Astrocyte of the spinal cord (primary cell): ENCODE data around the gene P2RX7.
"Not testable (repeated sequence)": the region's sequence is repeated elsewhere in the genome, so short reads cannot be mapped to it uniquely, and the experiment has no call there.

Experiments
- DNase-seq: peaks from one replicate; pipeline ENCODE4 v3.0.0; 2011; ENCODE audit warnings: low read depth, low spot score
- H3K4me3 ChIP-seq: 2 replicates; pipeline ENCODE4 v1.5.1; 2011; ENCODE audit warnings: low read depth, mild to moderate bottlenecking, low read length, moderate library complexity
- in situ Hi-C: cut with HindIII; loops from 2 replicates; pipeline ENCODE4 v1.10.0; 2017; ENCODE audit warnings: low sequenced_read_pairs
- TF ChIP-seq, protein P1 (sequence below): IDR thresholded peaks from 2 replicates; pipeline ENCODE4 v1.5.1; 2012; ENCODE audit warnings: low read depth, mild to moderate bottlenecking, low read length, inconsistent platforms

The P2RX7 gene

GRCh38 chr12:121198949-121199348 lies 66.3 kb downstream of the P2RX7 start:
- TF ChIP-seq, protein P1, sequence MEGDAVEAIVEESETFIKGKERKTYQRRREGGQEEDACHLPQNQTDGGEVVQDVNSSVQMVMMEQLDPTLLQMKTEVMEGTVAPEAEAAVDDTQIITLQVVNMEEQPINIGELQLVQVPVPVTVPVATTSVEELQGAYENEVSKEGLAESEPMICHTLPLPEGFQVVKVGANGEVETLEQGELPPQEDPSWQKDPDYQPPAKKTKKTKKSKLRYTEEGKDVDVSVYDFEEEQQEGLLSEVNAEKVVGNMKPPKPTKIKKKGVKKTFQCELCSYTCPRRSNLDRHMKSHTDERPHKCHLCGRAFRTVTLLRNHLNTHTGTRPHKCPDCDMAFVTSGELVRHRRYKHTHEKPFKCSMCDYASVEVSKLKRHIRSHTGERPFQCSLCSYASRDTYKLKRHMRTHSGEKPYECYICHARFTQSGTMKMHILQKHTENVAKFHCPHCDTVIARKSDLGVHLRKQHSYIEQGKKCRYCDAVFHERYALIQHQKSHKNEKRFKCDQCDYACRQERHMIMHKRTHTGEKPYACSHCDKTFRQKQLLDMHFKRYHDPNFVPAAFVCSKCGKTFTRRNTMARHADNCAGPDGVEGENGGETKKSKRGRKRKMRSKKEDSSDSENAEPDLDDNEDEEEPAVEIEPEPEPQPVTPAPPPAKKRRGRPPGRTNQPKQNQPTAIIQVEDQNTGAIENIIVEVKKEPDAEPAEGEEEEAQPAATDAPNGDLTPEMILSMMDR, result no peak
- H3K4me3 ChIP-seq, result no peak overlapping the region
- in situ Hi-C loops, result no loop called here
- no peak for DNase-seq

DNA sequence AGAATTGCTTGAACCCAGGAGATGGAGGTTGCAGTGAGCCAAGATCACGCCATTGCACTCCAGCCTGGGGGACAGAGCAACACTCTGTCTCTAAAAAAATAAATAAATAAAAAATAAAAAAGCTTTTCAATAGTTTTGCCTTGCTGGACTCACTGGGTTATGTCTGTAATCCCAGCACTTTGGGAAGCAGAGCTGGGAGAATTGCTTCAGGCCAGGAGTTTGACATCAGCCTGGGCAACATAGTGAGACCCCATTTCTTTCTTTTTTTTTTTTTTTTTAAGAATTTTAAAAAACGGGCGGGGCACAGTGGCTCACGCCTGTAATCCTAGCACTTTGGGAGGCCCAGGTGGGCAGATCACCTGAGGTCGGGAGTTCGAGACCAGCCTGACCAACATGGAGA lies 68.5 kb downstream of the P2RX7 start:
- in situ Hi-C loops, DNase-seq, H3K4me3 ChIP-seq: not testable (repeated sequence)

GRCh38 chr12:121202407-121203355 lies 70.0 kb downstream of the P2RX7 start:
- TF ChIP-seq, protein P1, result no peak
- DNase-seq, result no peak
- no peak overlapping the region for H3K4me3 ChIP-seq
- in situ Hi-C loops, result no loop called here

DNA sequence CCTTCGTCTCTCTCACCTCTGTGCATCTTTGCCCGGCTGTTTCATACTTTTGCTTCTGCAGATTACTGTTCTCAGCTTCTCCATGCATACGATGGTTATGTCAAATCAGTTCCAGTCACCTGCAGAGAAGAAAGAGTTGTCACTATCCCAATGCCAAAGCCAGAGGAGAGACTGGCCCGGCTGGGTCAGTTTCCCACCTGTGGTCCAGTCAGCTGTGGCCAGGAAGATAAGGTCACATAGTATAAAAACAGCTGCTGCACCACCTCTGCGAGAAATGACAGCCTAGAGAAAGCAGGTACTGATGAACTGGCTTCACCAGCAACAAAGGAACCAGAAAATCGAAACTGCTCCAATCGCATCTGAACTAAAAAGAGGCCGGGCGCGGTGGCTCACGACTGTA lies 70.8 kb downstream of the P2RX7 start:
- TF ChIP-seq, protein P1, result no peak
- H3K4me3 ChIP-seq, result no peak overlapping the region
- in situ Hi-C loops, result no loop called here
- DNase-seq, result no peak

DNA sequence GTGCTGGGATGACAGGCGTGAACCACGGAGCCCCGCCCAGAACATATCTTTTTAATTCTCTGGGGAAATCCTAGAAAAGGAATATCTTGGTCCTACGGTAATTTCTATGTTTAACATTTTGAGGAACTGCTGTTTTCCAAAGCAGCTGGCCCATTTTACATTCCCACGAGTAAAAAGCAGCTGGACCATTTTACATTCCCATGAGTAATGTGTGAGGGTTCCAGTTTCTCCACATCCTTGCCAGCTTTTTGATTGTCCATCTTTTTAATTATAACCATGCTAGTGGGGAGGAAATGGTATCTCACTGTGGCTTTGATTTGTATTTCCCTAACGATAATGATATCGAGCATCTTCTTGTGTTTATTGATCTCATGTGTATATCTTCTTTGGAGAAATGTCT lies 72.8 kb downstream of the P2RX7 start:
- TF ChIP-seq, protein P1, result no peak
- no peak overlapping the region for H3K4me3 ChIP-seq
- no peak for DNase-seq
- in situ Hi-C loops, result no loop called here

- DNase-seq, H3K4me3 ChIP-seq, in situ Hi-C loops: not testable (repeated sequence)
Measured at GRCh38 chr12:121208571-121208970, 75.9 kb downstream of the P2RX7 start.

GRCh38 chr12:121209221-121209620 lies 76.5 kb downstream of the P2RX7 start:
- TF ChIP-seq, protein P1, result no peak
- no peak for DNase-seq
- H3K4me3 ChIP-seq, result no peak overlapping the region
- in situ Hi-C loops, result no loop called here
